ENCODE results near the gene SLC38A8.

DNA sequence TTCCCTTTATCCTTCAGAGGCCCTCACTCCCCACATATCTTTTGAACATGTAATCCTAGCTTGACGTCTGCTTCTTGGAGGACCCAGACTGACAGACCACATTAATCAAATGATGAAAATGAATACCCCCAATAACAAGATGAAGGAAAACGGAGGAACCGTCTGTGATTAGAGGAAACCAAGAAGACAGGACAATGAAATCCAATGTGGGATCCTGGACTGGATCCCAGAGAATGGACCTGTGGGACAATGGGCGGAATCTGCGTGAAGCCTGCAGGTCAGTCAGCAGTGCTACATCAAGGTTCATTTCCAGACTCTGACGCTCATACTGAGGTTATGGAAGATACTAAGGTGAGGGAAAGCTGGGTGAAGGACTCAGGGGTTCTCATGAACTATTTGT lies 38.2 kb upstream of the SLC38A8 start:
- TF ChIP-seq CTCF (IDR thresholded peaks at IDR 0.05), result no peak
- no peak for TF ChIP-seq POLR2A (IDR thresholded peaks at IDR 0.05)

Data from thyroid gland (tissue), 4 donors.